ENCODE measurements around the gene SPIB. TPM values are rescaled to one million over a fixed set of nuclear protein-coding genes. Genes with fewer than 3 reads are reported as not detected.

SPIB gene
- total and polyA plus RNA-seq, 8 donors = 0.19 to 53.3 (median 0.57) TPM; not detected in 2

DNA sequence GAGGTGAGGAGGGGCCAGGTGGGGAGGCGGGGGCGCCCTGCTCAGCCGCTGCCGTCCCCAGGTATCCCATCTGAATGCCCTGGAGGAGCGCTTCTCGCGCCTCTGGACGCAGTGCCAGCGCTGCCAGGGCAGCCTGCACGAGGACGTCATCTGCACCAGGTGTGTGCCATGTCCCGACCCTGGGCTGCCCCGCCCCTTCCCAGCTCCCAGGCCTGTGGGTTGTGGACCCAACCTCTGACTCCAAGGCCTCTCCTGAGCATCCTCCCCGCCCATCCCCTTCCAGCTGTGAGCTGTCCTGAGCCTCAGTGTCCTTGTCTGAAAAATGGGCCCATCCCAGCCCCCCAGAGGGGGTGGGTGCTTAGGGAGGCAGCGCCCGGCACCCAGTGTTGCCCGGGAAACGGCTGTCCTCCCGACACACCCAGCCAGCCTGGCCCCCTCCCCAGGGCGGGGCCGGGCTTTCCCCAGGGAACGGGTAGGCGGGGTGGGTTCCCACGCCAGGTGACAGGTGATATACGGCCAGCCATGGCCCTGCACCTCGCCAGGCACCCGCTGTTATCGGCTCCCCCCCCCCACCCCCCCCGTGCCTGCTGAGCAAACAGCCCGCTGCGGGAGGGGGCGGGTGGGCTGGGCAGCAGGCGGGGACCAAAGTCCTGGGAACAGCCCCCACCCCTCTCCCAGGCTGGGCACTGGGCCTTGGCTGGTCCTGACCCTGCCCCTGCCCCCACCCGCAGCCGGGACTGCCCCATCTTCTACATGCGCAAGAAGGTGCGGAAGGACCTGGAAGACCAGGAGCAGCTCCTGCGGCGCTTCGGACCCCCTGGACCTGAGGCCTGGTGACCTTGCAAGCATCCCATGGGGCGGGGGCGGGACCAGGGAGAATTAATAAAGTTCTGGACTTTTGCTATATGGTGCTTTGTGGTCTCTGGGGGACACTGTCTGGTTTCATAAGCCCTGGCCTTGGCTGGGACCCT lies 1.3 kb upstream of the SPIB start:
- peaks cover 0 to 6% (median 0%) of the 10 kb centered on the region in 4 donors for H3K36me3 ChIP-seq
- peaks cover 0 to 37% (median 26%) of the 10 kb centered on the region in 4 donors for H3K4me1 ChIP-seq
- intact Hi-C loops (cut with DNase I; ENCODE audit: low total_unique reads) = no loop called here
- peak overlapping the region in 1 of 4 donors; percentile 13 for H3K4me3 ChIP-seq
- H3K27ac ChIP-seq = no peak overlapping the region
- 24 to 56% (median 44%) methylated on average over 11 to 40 of the region's 42 CpGs for WGBS, 5 donors
- TF ChIP-seq, protein P1, sequence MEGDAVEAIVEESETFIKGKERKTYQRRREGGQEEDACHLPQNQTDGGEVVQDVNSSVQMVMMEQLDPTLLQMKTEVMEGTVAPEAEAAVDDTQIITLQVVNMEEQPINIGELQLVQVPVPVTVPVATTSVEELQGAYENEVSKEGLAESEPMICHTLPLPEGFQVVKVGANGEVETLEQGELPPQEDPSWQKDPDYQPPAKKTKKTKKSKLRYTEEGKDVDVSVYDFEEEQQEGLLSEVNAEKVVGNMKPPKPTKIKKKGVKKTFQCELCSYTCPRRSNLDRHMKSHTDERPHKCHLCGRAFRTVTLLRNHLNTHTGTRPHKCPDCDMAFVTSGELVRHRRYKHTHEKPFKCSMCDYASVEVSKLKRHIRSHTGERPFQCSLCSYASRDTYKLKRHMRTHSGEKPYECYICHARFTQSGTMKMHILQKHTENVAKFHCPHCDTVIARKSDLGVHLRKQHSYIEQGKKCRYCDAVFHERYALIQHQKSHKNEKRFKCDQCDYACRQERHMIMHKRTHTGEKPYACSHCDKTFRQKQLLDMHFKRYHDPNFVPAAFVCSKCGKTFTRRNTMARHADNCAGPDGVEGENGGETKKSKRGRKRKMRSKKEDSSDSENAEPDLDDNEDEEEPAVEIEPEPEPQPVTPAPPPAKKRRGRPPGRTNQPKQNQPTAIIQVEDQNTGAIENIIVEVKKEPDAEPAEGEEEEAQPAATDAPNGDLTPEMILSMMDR (IDR thresholded peaks at IDR 0.05) = no peak
- TF ChIP-seq POLR2A (IDR thresholded peaks at IDR 0.05) (no peak), POLR2AphosphoS5 (IDR thresholded peaks at IDR 0.05) (no peak), EP300 (IDR thresholded peaks at IDR 0.05) (no peak)
- DNase-seq = peak; percentile 56 to 58
- peaks cover 0 to 63% (median 30%) of the 10 kb centered on the region in 3 donors for H3K27me3 ChIP-seq
- no peaks in the 10 kb centered on the region for H3K9me3 ChIP-seq

DNA sequence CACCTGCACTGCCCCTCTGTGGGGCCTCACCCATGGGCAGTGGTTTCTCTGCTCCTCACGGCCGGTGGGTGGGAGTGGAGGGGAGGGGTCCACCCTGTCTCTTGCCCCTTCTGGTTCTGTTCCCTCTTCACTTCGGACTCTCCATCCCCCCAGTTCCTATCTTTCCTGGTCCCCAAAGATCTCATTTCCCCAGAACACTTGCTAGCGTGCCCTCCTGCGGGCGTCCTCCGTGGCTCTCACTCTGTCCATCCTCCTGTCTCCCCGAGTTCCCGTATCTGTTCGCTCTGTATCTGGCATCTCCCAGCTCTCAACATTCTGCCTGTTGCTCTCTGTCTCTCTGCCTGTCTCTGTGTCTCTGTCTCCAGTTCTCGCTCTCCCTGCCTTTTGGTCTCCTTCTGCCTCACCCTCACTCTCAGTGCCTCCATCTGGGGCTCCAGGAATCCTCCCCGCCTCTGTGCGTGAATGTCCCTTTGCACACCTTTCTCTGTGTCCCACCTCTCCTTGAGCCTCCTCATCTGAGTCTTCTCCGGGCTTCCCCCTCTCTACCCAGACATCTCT lies 363 bp downstream of the SPIB start:
- Histone ChIP-seq H3K27me3 (peaks cover 0 to 78% (median 30%) of the 10 kb centered on the region in 3 donors), H3K4me3 (peak overlapping the region in 1 of 4 donors; percentile 6), H3K9me3 (no peaks in the 10 kb centered on the region), H3K4me1 (peaks cover 0 to 37% (median 26%) of the 10 kb centered on the region in 4 donors), H3K27ac (no peak overlapping the region), H3K36me3 (no peaks in the 10 kb centered on the region)
- no peak for TF ChIP-seq EP300 (IDR thresholded peaks at IDR 0.05)
- no peak for TF ChIP-seq POLR2A (IDR thresholded peaks at IDR 0.05)
- TF ChIP-seq POLR2AphosphoS5 (IDR thresholded peaks at IDR 0.05) = no peak
- TF ChIP-seq, protein P1 (IDR thresholded peaks at IDR 0.05) = no peak
- 9 to 14% (median 13%) methylated on average over 13 to 14 of the region's 14 CpGs for WGBS, 5 donors
- DNase-seq = no peak
- intact Hi-C loops (cut with DNase I; ENCODE audit: low total_unique reads) = no loop called here

- no peak for DNase-seq
- Histone ChIP-seq H3K27me3 (peaks cover 0 to 78% (median 30%) of the 10 kb centered on the region in 3 donors), H3K4me1 (peaks cover 0 to 36% (median 26%) of the 10 kb centered on the region in 4 donors), H3K9me3 (no peaks in the 10 kb centered on the region), H3K27ac (no peak overlapping the region), H3K36me3 (no peaks in the 10 kb centered on the region), H3K4me3 (peak overlapping the region in 1 of 4 donors; percentile 6)
- TF ChIP-seq POLR2A (IDR thresholded peaks at IDR 0.05) (no peak), EP300 (IDR thresholded peaks at IDR 0.05) (no peak), POLR2AphosphoS5 (IDR thresholded peaks at IDR 0.05) (no peak)
- TF ChIP-seq, protein P1 (IDR thresholded peaks at IDR 0.05) = no peak
- intact Hi-C loops (cut with DNase I; ENCODE audit: low total_unique reads) = no loop called here
- 13 to 24% (median 18%) methylated on average over 5 to 8 of the region's 8 CpGs for WGBS, 5 donors
These were observed 870 bp downstream of the SPIB start for GRCh38 chr19:50419580-50420035.

DNA sequence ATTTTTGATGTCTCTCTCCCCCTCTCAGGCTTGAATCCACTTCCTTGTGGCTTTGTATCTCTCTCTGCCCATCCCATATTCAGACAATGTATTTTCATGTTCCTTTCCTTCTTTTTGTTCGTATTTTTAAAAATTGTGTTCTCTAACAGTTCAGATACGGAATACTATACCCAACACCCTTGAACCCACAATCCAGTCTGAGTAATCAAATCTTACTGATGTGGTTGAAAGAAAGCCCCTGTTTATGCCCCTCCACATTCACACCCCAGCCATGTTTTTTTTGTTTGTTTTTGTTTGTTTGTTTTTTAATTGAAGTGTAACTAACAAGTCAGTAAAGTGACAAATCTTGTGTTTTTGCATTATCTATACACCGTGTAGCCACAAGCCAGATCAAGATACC lies 1.4 kb downstream of the SPIB start:
- no peaks in the 10 kb centered on the region for H3K9me3 ChIP-seq
- WGBS, 5 donors = 25 to 47% (median 31%) methylated on average over 3 of the region's 3 CpGs
- intact Hi-C loops (cut with DNase I; ENCODE audit: low total_unique reads) = no loop called here
- peaks cover 0 to 31% (median 26%) of the 10 kb centered on the region in 4 donors for H3K4me1 ChIP-seq
- no peak overlapping the region for H3K4me3 ChIP-seq
- TF ChIP-seq POLR2AphosphoS5 (IDR thresholded peaks at IDR 0.05) (no peak), EP300 (IDR thresholded peaks at IDR 0.05) (no peak), POLR2A (IDR thresholded peaks at IDR 0.05) (no peak)
- TF ChIP-seq, protein P1 (IDR thresholded peaks at IDR 0.05) = no peak
- no peak for DNase-seq
- no peak overlapping the region for H3K27ac ChIP-seq
- H3K36me3 ChIP-seq = no peaks in the 10 kb centered on the region
- peaks cover 0 to 78% (median 30%) of the 10 kb centered on the region in 3 donors for H3K27me3 ChIP-seq
